SJCRH30 (cell line): ENCODE measurements around the gene ADCY2. TPM values are rescaled to one million over a fixed set of nuclear protein-coding genes. Genes with fewer than 3 reads are reported as not detected.

Experiments
- DNase-seq, 2 experiments: peaks; one replicate each; pipeline ENCODE4 v3.0.0-alpha.2; 2015 to 2020
- H3K27ac ChIP-seq: fragments of 250-450 bp; sonication (Bioruptor Pico); 2 replicates; pipeline ENCODE4 v1.5.1; 2020; ENCODE audit warnings: mild to moderate bottlenecking, moderate library complexity
- H3K27me3 ChIP-seq: fragments of 250-450 bp; sonication (Bioruptor Pico); 2 replicates; pipeline ENCODE4 v1.5.1; 2020; ENCODE audit warnings: mild to moderate bottlenecking, moderate library complexity
- H3K36me3 ChIP-seq: fragments of 250-450 bp; sonication (Bioruptor Pico); 2 replicates; pipeline ENCODE4 v1.5.1; 2020; ENCODE audit warnings: mild to moderate bottlenecking, moderate library complexity
- H3K4me1 ChIP-seq: fragments of 250-450 bp; sonication (Bioruptor Pico); 2 replicates; pipeline ENCODE4 v1.5.1; 2020; ENCODE audit warnings: mild to moderate bottlenecking, moderate library complexity
- H3K4me3 ChIP-seq: fragments of 250-450 bp; sonication (Bioruptor Pico); 2 replicates; pipeline ENCODE4 v1.5.1; 2020; ENCODE audit warnings: mild to moderate bottlenecking, moderate library complexity
- H3K9me3 ChIP-seq: fragments of 250-450 bp; sonication (Bioruptor Pico); replicated peaks from 2 replicates; pipeline ENCODE4 v1.5.1; 2020; ENCODE audit warnings: mild to moderate bottlenecking, moderate library complexity
- total RNA-seq: library from RNA; depleted of rRNA; stranded (reverse); fragments of >200 nt; shearing (Covaris generic); gene quantifications from 2 replicates; pipeline ENCODE4 v1.2.3, GENCODE V29; 2014; rRNA removed

ADCY2 gene
- 6.5 and 9.6 TPM in 2 replicates for total RNA-seq

DNA sequence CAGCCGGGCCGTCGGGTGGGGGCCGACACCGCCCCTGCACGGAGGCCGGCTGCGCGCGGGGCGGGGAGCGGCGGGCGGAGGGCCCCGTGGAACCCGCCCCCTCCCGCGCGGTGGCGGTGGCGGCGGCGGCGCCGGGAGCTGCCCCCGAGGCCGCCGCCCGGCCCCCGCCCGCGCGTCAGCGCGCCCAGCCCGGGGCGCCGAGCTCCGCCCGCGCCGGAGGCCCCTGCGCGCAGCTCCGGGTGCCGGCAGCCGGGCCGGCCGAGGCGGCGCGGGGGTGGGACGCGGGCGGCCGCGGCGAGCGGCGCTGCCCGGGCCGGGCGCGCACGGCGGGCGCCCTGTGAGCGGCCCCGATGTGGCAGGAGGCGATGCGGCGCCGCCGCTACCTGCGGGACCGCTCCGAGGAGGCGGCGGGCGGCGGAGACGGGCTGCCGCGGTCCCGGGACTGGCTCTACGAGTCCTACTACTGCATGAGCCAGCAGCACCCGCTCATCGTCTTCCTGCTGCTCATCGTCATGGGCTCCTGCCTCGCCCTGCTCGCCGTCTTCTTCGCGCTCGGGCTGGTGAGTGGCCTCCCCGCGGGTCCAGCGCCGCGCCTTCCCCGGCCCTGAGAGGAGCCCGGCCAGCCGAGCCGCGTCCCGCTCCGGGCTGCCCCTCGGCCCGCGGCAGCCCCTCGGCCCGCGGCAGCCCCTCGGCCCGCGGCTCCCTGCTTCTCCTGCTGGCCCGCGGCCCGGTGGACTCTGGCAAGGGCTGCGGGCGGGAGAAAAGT, at the start of gene ADCY2:
Gene ADCY2, plus strand, starts transcription at position 192 of the 766 bp plus-strand sequence. Its CDS starts 159 bp downstream, at position 351.
- H3K27ac ChIP-seq, result peak within 1 kb of the TSS; percentile 99
- no peaks in the 10 kb centered on the region for H3K36me3 ChIP-seq
- no peaks in the 10 kb centered on the region for H3K27me3 ChIP-seq
- no peaks in the 10 kb centered on the region for H3K9me3 ChIP-seq
- DNase-seq, result peak in 1 of 2 experiments; percentile 31
- H3K4me1 ChIP-seq, result peaks cover 26% of the 10 kb centered on the region
- peak within 1 kb of the TSS; percentile 78 for H3K4me3 ChIP-seq

DNA sequence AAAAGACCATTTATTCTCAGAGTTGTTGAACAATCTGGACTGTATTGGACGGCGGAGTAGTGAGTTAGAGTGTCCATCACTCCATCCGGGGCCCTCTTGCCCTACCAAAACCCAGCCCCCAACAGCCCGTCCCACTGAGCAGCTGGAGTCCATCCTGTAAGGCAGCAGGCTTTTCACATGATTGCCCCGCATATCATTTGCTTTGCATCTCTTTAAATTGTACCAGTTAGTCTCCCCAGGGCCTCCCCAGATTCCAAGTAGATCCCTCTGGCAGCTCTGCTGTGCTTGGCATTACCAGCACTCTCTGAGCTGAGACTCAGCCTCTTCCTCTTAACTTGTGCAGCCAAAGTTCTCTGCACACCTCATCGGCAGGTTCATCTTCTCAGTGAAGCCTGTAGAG, 48.6 kb upstream of the ADCY2 start:
- DNase-seq, result no peak
- H3K36me3 ChIP-seq, result no peaks in the 10 kb centered on the region
- no peak overlapping the region for H3K4me3 ChIP-seq
- H3K27me3 ChIP-seq, result no peaks in the 10 kb centered on the region
- no peak overlapping the region for H3K27ac ChIP-seq
- H3K9me3 ChIP-seq, result no peaks in the 10 kb centered on the region
- H3K4me1 ChIP-seq, result no peaks in the 10 kb centered on the region

DNA sequence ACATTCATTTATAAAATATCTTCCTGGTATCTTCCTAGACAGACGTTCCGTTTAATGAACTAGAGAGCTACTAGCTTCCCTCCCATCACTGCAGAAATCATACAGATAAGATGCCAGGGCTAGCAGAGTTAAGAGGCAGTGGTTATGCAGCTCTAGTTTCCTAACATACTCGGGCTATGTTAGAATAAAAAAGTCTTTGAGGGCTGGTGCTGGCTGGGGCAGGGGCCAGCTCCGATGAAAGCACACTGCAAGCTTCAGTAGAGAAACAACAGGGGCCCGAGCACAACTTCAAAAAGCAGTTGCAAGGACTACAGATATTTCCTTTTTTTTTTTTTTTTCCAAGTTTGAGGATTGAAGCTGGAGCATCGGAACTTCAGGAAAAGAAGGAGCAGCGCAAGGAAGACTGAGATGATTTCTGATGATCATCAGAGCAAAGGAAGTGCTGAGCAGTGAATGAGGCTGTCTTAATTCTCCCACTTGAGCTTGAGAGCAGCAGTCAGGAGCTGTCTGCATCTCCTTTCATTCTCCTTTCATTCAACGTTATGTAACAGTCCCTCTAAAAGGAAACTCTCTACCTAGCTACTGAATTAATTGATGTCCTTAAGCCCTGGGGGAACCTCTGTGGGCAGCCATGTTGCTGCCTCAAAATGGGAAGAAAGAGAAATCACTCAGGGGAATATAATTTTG, 47.6 kb upstream of the ADCY2 start:
- Histone ChIP-seq H3K4me1 (no peaks in the 10 kb centered on the region), H3K36me3 (no peaks in the 10 kb centered on the region), H3K27me3 (no peaks in the 10 kb centered on the region), H3K27ac (no peak overlapping the region), H3K4me3 (no peak overlapping the region), H3K9me3 (no peaks in the 10 kb centered on the region)
- DNase-seq, result no peak

DNA sequence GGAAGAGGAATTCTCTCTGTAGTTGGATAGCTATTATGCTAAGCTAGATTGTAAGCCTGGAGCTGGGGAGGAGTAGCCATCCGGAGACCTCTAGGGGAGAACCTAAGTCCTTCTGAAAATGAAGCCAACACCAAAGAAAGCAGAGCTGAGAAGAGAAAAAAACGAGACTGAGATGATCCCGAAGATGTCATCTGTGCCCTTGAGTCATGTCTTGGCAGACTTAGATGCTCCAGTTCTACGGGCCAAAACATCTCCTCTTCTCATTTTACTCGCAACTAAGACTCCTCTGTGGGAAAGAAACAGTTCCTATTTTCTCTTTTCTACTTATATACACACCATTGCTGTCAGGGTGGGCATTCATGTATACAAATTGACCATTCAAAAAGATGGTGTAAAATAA, 34.3 kb upstream of the ADCY2 start:
- Histone ChIP-seq H3K4me1 (no peaks in the 10 kb centered on the region), H3K9me3 (no peaks in the 10 kb centered on the region), H3K36me3 (no peaks in the 10 kb centered on the region), H3K27ac (no peak overlapping the region), H3K4me3 (no peak overlapping the region), H3K27me3 (no peaks in the 10 kb centered on the region)
- no peak for DNase-seq

DNA sequence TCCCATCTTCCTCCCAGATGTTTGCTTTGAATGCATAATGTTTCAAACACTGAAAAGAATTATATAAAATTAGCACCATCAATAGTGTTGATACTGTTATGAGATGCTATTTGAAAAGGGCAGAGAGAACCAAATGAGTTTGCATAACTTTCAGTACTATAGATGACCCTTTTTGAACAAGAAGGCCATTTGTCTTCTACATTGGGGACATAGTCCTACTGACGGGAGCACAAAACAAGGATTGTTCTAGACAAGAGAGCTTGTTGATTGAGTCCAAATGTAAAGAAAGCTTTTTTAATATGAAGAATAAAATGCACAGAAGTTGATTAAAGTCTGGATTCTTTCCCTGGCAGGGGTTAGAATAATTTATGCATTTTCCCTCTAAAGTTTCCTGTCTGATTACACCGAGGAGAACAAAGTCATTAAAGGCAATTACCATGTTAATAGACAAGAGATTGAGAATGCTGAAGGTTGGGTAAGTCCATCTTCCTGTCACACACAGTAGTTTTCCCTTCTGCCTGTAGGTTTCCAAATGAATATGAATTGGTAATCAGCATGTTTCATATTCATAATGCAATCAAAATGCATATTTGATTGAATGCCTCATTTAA, 32.8 kb upstream of the ADCY2 start:
- Histone ChIP-seq H3K36me3 (no peaks in the 10 kb centered on the region), H3K27ac (no peak overlapping the region), H3K4me3 (no peak overlapping the region), H3K9me3 (no peaks in the 10 kb centered on the region), H3K27me3 (no peaks in the 10 kb centered on the region), H3K4me1 (no peaks in the 10 kb centered on the region)
- no peak for DNase-seq

DNA sequence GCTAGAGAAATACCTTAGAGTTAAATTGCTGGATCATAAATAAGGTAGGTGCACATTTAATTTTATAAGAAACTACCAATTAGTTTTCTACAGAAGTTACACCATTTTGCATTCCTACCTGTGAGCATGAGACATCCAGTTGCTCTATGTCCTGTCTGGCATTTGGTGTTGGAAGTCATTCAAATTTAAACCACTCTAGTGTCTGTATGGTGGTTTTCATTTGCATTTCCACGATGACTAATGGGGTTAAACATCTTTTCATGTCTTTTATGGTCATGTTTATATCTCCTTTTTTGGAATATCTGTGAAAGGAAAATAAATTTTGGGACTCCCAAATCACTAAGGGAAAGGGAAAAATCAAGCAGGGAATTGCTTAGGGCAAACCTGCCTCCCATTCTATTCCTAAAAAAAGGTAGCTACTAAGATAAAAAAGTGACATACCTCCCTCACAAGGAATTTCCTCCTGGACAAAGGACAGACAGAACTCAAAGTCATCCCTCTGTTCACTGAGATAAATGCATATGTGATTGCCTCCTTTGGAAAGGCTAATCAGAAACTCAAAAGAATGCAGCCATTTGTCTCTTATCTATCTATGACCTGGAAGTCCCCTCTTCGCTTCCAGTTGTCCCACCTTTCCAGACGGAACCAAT, 31.6 kb upstream of the ADCY2 start:
- no peak overlapping the region for H3K27ac ChIP-seq
- H3K4me3 ChIP-seq, result no peak overlapping the region
- H3K4me1 ChIP-seq, result no peaks in the 10 kb centered on the region
- H3K36me3 ChIP-seq, result no peaks in the 10 kb centered on the region
- H3K9me3 ChIP-seq, result no peaks in the 10 kb centered on the region
- no peaks in the 10 kb centered on the region for H3K27me3 ChIP-seq
- no peak for DNase-seq

DNA sequence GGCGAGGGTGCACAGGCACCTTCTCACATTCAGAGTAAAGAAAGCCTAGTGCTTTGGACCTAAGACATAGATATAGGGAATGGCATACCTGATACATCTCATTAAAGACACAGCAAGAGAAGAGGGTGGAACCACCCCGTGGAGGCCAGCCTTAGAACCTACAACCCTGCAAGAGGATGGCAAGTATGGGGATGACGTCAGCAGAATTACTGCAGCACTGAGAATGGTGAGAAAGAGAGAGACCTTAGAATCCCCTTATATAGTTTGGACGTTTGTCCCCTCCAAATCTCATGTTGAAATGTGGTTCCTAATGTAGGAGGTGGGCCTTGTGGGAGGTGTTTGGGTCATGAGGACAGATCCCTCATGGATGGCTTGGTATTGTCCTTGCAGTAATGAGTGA, 28.2 kb upstream of the ADCY2 start:
- H3K4me3 ChIP-seq, result no peak overlapping the region
- no peak overlapping the region for H3K27ac ChIP-seq
- no peak for DNase-seq

DNA sequence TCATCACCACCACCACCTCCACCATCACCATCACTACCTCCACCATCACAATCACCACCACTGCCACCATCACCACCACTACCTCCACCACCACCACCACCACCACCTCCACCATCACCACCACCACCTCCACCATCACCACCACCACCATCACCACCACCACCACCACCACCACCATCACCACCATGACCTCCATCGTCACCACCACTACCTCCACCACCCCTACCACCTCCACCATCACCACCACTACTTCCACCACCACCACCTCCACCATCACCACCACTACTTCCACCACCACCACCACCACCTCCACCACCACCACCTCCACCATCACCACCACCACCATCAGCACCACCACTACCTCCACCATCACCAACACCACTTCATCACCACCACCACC, 23.5 kb upstream of the ADCY2 start:
- no peak for DNase-seq
- no peaks in the 10 kb centered on the region for H3K36me3 ChIP-seq

More for the DNA sequence above, 28.2 kb upstream of the ADCY2 start:
- Histone ChIP-seq H3K9me3 (no peaks in the 10 kb centered on the region), H3K4me1 (no peaks in the 10 kb centered on the region), H3K27me3 (no peaks in the 10 kb centered on the region), H3K36me3 (no peaks in the 10 kb centered on the region)

DNA sequence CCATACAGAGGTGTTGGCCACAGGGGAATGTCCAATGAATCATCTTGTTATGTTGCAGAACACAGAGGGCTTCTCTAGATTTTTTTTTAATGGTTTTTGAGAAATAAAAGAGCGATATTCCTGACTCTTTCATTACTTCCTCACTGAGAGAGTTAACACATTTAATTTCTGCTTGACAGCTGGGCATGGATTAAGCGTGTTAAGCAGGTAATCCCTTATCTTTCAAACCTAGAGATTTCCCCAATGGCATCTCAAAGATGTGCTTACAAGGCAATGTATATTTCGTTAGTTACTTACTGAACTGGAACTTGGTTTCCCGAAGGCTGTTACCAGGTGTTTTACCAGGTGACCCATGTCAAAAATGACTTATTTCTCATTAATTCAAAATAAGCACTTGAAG, 21.8 kb upstream of the ADCY2 start:
- H3K27me3 ChIP-seq, result no peaks in the 10 kb centered on the region
- H3K36me3 ChIP-seq, result no peaks in the 10 kb centered on the region
- no peak overlapping the region for H3K27ac ChIP-seq
- no peak overlapping the region for H3K4me3 ChIP-seq
- DNase-seq, result no peak
- H3K9me3 ChIP-seq, result no peaks in the 10 kb centered on the region
- H3K4me1 ChIP-seq, result no peaks in the 10 kb centered on the region

More for the DNA sequence above, 23.5 kb upstream of the ADCY2 start:
- Histone ChIP-seq H3K4me3 (no peak overlapping the region), H3K27me3 (no peaks in the 10 kb centered on the region), H3K27ac (no peak overlapping the region), H3K9me3 (no peaks in the 10 kb centered on the region), H3K4me1 (no peaks in the 10 kb centered on the region)

DNA sequence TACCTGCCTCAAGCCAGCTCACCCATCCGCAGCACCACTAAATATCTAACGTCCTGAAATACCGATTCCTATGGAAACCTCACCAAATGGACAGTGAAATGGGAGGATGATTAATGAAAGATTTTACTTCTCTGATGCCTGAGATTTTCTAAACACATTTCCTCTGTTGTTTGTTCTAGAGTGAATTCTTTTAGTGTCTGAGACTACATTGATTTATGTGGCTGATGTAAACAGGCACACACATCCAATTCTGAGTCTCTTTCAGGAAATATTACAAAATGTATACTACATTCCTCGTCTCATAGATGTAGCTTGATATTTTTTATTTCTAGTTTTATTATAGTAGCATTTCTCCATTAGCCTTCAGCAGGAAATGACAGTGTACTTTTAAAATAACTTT, 20.5 kb upstream of the ADCY2 start:
- Histone ChIP-seq H3K27me3 (no peaks in the 10 kb centered on the region), H3K36me3 (no peaks in the 10 kb centered on the region), H3K4me1 (no peaks in the 10 kb centered on the region), H3K9me3 (no peaks in the 10 kb centered on the region), H3K4me3 (no peak overlapping the region), H3K27ac (no peak overlapping the region)
- no peak for DNase-seq

DNA sequence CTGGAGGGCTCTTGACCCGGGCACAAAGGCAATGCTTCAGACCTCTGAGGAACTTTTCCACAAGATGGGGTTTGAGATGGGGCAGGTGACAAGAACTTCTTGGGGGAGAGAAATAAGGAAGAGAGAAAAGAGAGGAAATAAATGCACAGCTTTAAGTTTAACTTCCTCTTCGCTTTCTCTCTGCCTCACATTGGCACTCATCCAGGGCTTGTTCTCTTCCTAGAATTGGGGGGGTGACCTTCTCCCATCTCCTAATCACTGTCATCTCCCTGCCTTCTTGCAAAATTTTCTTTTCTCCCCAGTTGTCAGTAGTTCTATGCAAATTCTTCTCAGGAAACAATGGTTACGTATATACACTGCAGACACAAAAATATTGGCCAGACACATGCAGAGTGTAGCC, 19.1 kb upstream of the ADCY2 start:
- Histone ChIP-seq H3K27me3 (no peaks in the 10 kb centered on the region), H3K27ac (no peak overlapping the region), H3K4me1 (no peaks in the 10 kb centered on the region)

DNA sequence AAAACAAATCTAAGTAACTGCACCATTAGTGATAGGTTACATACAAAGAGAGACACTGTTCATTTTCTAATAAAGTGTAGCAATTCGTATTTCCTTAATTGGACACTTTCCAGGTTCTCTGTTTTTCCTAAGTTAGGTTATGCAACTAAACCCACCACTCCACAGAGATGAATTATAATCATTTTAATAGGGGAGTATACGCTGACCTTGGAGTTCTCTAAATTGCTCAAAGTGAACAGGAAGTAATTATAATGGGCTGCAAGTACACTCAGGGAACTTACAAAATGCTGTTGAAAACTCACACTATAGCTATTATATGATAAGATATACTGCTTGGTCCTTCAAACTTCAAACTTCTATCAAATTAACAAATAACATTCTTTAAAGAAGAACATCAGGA, 18.2 kb upstream of the ADCY2 start:
- no peaks in the 10 kb centered on the region for H3K4me1 ChIP-seq
- no peak overlapping the region for H3K4me3 ChIP-seq
- no peak overlapping the region for H3K27ac ChIP-seq
- H3K36me3 ChIP-seq, result no peaks in the 10 kb centered on the region
- no peaks in the 10 kb centered on the region for H3K27me3 ChIP-seq
- no peak for DNase-seq
- H3K9me3 ChIP-seq, result no peaks in the 10 kb centered on the region

More for the DNA sequence above, 19.1 kb upstream of the ADCY2 start:
- H3K4me3 ChIP-seq, result no peak overlapping the region
- no peak for DNase-seq
- H3K36me3 ChIP-seq, result no peaks in the 10 kb centered on the region
- H3K9me3 ChIP-seq, result no peaks in the 10 kb centered on the region

DNA sequence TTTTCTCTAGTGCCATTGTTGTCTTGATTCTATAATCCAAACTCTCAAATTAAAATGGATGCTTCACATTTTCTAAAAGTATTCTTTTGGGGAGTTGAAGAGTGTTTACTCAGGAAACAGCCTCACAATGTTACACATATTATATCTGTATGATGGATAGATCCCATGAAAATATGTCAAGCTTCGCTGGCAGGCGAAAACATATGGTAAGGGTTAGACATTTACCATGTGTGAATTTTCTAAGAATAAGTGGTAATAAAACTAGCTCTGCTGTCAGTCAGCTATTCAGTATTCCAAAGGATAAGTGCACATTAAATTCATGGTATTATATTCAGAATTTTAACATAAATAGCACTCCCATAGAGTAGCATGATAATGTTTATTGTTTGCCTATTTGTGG, 13.3 kb upstream of the ADCY2 start:
- H3K36me3 ChIP-seq, result no peaks in the 10 kb centered on the region
- no peaks in the 10 kb centered on the region for H3K27me3 ChIP-seq
- H3K4me3 ChIP-seq, result no peak overlapping the region
- H3K9me3 ChIP-seq, result no peaks in the 10 kb centered on the region
- no peak overlapping the region for H3K27ac ChIP-seq
- no peak for DNase-seq
- H3K4me1 ChIP-seq, result no peaks in the 10 kb centered on the region

DNA sequence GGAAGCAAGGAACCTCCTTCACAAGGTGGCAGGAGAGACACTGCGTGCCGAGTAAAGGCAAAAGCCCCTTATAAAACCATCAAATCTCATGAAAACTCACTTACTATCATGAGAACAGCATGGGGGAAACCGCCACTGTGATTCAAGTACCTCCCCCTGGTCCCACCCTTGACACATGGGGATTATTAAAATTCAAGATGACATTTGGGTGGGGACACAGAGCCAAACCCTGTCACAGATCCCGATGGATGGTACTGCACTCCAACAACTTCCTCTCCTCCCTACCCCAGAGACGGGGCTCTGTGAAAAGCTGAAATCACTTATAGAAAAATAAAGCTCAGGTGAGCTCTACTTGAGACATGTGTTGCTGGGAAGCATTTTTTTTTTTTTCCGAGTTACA, 10.3 kb upstream of the ADCY2 start:
- no peak overlapping the region for H3K4me3 ChIP-seq
- DNase-seq, result no peak
- H3K9me3 ChIP-seq, result no peaks in the 10 kb centered on the region
- no peaks in the 10 kb centered on the region for H3K27me3 ChIP-seq
- no peak overlapping the region for H3K27ac ChIP-seq
- H3K4me1 ChIP-seq, result no peaks in the 10 kb centered on the region
- H3K36me3 ChIP-seq, result no peaks in the 10 kb centered on the region

DNA sequence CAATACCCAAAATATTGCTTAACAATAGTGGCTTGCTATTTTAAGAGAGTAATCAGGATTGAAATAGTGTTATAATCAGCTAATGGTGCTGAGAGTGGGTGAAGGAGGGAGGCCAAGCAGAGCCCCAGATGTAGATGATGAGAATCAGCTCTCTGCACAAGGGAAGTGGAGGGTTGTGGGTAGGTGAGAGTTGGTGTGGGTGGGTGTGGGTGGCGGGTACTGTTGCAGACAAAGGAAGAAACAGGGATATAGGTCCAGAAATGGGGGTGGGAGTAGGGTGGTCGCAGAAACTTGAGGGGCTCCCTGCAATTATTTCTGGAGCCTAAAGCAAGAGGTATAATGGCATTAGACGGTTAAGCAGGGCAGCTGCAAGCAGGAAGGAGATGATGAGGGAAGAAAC, 7.4 kb upstream of the ADCY2 start:
- no peaks in the 10 kb centered on the region for H3K36me3 ChIP-seq
- DNase-seq, result no peak
- no peaks in the 10 kb centered on the region for H3K9me3 ChIP-seq

More for the DNA sequence above, 7.4 kb upstream of the ADCY2 start:
- no peaks in the 10 kb centered on the region for H3K27me3 ChIP-seq
- no peak overlapping the region for H3K27ac ChIP-seq
- no peak overlapping the region for H3K4me3 ChIP-seq
- no peaks in the 10 kb centered on the region for H3K4me1 ChIP-seq
